ENCODE results near the gene KRT6B.

KRT6B gene

GRCh38 chr12:52407918-52408317 lies 44.0 kb downstream of the KRT6B start:
- no peak for DNase-seq

- no peak for DNase-seq
Measured at GRCh38 chr12:52405922-52406385, 46.0 kb downstream of the KRT6B start, which contains the start of gene KRT82. TSS of gene KRT82 (minus strand) at chr12:52406335. CDS start at chr12:52406277, 58 bp downstream.

- no peak for DNase-seq
Measured at GRCh38 chr12:52404951-52405350, 47.0 kb downstream of the KRT6B start.

- DNase-seq = no peak
Measured at GRCh38 chr12:52403561-52403960, 48.4 kb downstream of the KRT6B start.

- no peak for DNase-seq
Measured at GRCh38 chr12:52402873-52403540, 48.9 kb downstream of the KRT6B start.

GRCh38 chr12:52402377-52402776 lies 49.6 kb downstream of the KRT6B start:
- no peak for DNase-seq

- DNase-seq = no peak
Measured at GRCh38 chr12:52401926-52402325, 50.0 kb downstream of the KRT6B start.

GRCh38 chr12:52401526-52401925 lies 50.4 kb downstream of the KRT6B start:
- no peak for DNase-seq

GRCh38 chr12:52400906-52401305 lies 51.0 kb downstream of the KRT6B start:
- DNase-seq = no peak

GRCh38 chr12:52399756-52400155 lies 52.2 kb downstream of the KRT6B start:
- DNase-seq = no peak

- DNase-seq = no peak
Measured at GRCh38 chr12:52398176-52398575, 53.8 kb downstream of the KRT6B start.

- no peak for DNase-seq
Measured at GRCh38 chr12:52396656-52397055, 55.3 kb downstream of the KRT6B start.
